T-cell (primary cell): ENCODE measurements around the gene SGTB. TPM values are rescaled to one million over a fixed set of nuclear protein-coding genes. Genes with fewer than 3 reads are reported as not detected.

Experiments
- ATAC-seq, 4 experiments: fragments of 200-7000 bp in 3 of 4; fragments of 150-1000 bp in 1 of 4; cut with Tn5 transposase; replicated peaks in 1 of 4; 1 replicate in 3 of 4; 2 replicates in 1 of 4; pipeline ENCODE4 v1.10.0; 2021; ENCODE audit warnings: moderate library complexity in 3 of 4, mild to moderate bottlenecking in 2 of 4, moderate number of reproducible peaks in 1 of 4
- CTCF ChIA-PET, 2 donors: fragments of 300-600 bp; sonication (Branson Sonifier 250); formaldehyde crosslinking; loops; one replicate each; lab custom pipeline; 2022; ENCODE audit warnings: antibody characterized with exemption in 2 of 2; lab: Charles Lee
- POLR2A ChIA-PET, 2 donors: fragments of 300-600 bp; sonication (Branson Sonifier 250); formaldehyde crosslinking; loops; one replicate each; lab custom pipeline; 2022; ENCODE audit warnings: antibody characterized with exemption in 2 of 2; lab: Charles Lee
- DNase-seq, 35 experiments: peaks; one replicate each; pipeline versions ENCODE4 v3.0.0 to v3.0.0-alpha.2; 2013 to 2023
- H3K27ac ChIP-seq: one replicate; pipeline ENCODE4 v1.5.1; 2013; ENCODE audit warnings: low read length
- H3K27me3 ChIP-seq, 2 experiments: replicated peaks in 1 of 2; 1 replicate in 1 of 2; 2 replicates in 1 of 2; pipeline versions ENCODE4 v1.6.1 to v1.7.0; 2013; ENCODE audit warnings: low read length in 1 of 2, mixed read lengths in 1 of 2; ENCODE audit not compliant: control insufficient read depth in 2 of 2, insufficient read depth in 2 of 2; ENCODE audit errors: extremely low read depth in 1 of 2
- H3K36me3 ChIP-seq, 2 donors: 1 replicate in 1 of 2; 2 replicates in 1 of 2; pipeline versions ENCODE4 v1.6.1 to v1.7.0; 2013; ENCODE audit warnings: low read length in 1 of 2; ENCODE audit not compliant: control insufficient read depth in 2 of 2, insufficient read depth in 1 of 2; ENCODE audit errors: extremely low read depth in 1 of 2
- H3K4me1 ChIP-seq, 2 experiments: 1 replicate in 1 of 2; 2 replicates in 1 of 2; pipeline versions ENCODE4 v1.6.1 to v1.7.0; 2013; ENCODE audit warnings: low read length in 2 of 2, mixed read lengths in 1 of 2; ENCODE audit not compliant: insufficient read depth in 2 of 2, control insufficient read depth in 1 of 2; ENCODE audit errors: extremely low read depth in 1 of 2
- H3K4me3 ChIP-seq, 2 donors: 1 replicate in 1 of 2; 2 replicates in 1 of 2; pipeline versions ENCODE4 v1.5.1 to v1.7.0; 2013; ENCODE audit warnings: mild to moderate bottlenecking in 2 of 2, low read length in 1 of 2, moderate library complexity in 1 of 2; ENCODE audit not compliant: control insufficient read depth in 1 of 2; ENCODE audit errors: extremely low read depth in 1 of 2
- H3K9me3 ChIP-seq: 2 replicates; pipeline ENCODE4 v1.7.0; 2013
- H3K27ac Mint-ChIP-seq, 2 donors: one replicate each; pipeline ENCODE4 v1.8.0; 2020 to 2021; ENCODE audit warnings: mild to moderate bottlenecking in 2 of 2, mixed read lengths in 2 of 2
- H3K27me3 Mint-ChIP-seq, 2 donors: one replicate each; pipeline ENCODE4 v1.8.0; 2021 to 2022; ENCODE audit warnings: mixed read lengths in 2 of 2
- H3K36me3 Mint-ChIP-seq: one replicate; pipeline ENCODE4 v1.8.0; 2021; ENCODE audit warnings: mixed read lengths
- H3K4me1 Mint-ChIP-seq, 3 donors: one replicate each; pipeline ENCODE4 v1.8.0; 2020 to 2022; ENCODE audit warnings: mixed read lengths in 3 of 3, mild to moderate bottlenecking in 1 of 3
- H3K4me3 Mint-ChIP-seq, 3 donors: one replicate each; pipeline ENCODE4 v1.8.0; 2020 to 2022; ENCODE audit warnings: mild to moderate bottlenecking in 3 of 3, mixed read lengths in 3 of 3, moderate library complexity in 3 of 3
- H3K9me3 Mint-ChIP-seq, 3 donors: one replicate each; pipeline ENCODE4 v1.8.0; 2020 to 2022; ENCODE audit warnings: mixed read lengths in 3 of 3
- WGBS: methylation state at CpG from one replicate; pipeline ENCODE4 v1.1.5; 2013; ENCODE audit warnings: missing lambda C conversion rate; ENCODE audit not compliant: insufficient coverage; 5-methylcytosine and 5-hydroxymethylcytosine counted together
- total RNA-seq, 35 experiments: library from RNA in 6 of 35; stranded (reverse) in 6 of 35; fragments of 120-200 nt in 1 of 35; gene quantifications; one replicate each; pipeline versions ENCODE4 v1.2.1 to v1.2.4 and lab custom pipeline; 2013 to 2026

Gene SGTB
- total RNA-seq, 5 donors from 2014 or later (not counting 1 experiment from before 2014, with no cell fraction given) = 28.7 to 60.1 (median 35.0) TPM

DNA sequence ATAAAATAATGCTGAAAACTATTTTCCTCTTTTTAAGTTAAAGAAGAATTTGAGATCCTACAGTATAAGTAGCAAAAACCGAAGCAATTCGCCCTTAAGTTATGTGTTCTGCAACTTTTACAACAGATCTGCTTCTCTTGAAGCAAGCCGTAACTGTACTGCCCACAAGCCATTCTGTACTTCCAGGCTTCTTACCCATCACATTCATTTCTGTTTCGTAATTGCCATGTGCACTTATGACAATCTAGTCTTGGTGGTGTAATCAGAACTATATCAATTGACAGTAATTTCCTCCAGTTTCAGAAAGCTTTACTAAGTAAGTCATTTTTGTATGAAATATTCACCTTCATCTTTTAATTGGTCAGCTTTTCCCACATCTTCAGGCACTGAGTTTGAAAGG, 13.8 kb downstream of the SGTB start:
- Histone ChIP-seq H3K27me3 (no peaks in the 10 kb centered on the region), H3K27ac (no peak overlapping the region), H3K36me3 (peaks cover 0 to 62% of the 10 kb centered on the region in 2 donors), H3K4me3 (no peak overlapping the region), H3K4me1 (peaks cover 0 to 2% of the 10 kb centered on the region in 2 experiments), H3K9me3 (no peaks in the 10 kb centered on the region)
- Mint-ChIP-seq H3K9me3 (no peaks in the 10 kb centered on the region), H3K4me1 (peaks cover 12 to 25% (median 24%) of the 10 kb centered on the region in 3 donors), H3K4me3 (no peak overlapping the region), H3K27ac (no peak overlapping the region), H3K36me3 (peaks cover 33% of the 10 kb centered on the region), H3K27me3 (no peaks in the 10 kb centered on the region)
- ChIA-PET CTCF (interaction anchor here in 1 of 2 donors (0.6 to 0.8 kb wide), 2 partner anchors 13 to 1157 kb away, joined by 3 to 5 read pairs; no protein-coding TSS in a partner anchor), POLR2A (interaction anchor here in 1 of 2 donors (0.6 kb wide), 1 partner anchor 12 kb away, joined by 4 read pairs; no protein-coding TSS in a partner anchor)
- ATAC-seq = no peak
- no peak for DNase-seq
- WGBS = 100% methylated on average over 2 of the region's 4 CpGs

DNA sequence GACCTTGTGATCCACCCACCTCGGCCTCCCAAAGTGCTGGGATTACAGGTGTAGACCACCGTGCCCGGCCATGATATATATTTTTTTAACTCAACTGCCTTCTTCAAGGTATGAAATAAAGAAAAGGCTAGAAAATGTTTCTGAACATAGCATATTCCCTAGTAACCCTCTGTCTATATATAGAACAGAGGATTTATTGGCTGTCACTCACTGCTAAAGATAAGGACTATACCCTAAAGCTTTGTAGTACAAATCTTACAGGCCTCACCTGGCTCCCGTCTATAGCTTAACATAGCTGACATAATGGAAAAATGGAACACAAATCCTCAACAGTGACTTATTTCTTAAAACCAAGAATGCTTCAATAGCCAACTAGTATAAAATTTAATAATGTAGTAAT, 14.2 kb downstream of the SGTB start:
- CTCF ChIA-PET = interaction anchor here in 1 of 2 donors (0.6 to 0.8 kb wide), 2 partner anchors 12 to 1157 kb away, joined by 3 to 5 read pairs; no protein-coding TSS in a partner anchor
- H3K27me3 ChIP-seq = no peaks in the 10 kb centered on the region
- Mint-ChIP-seq H3K27me3 (no peaks in the 10 kb centered on the region), H3K9me3 (no peaks in the 10 kb centered on the region), H3K4me1 (peaks cover 12 to 22% (median 22%) of the 10 kb centered on the region in 3 donors), H3K36me3 (peaks cover 38% of the 10 kb centered on the region), H3K4me3 (no peak overlapping the region), H3K27ac (no peak overlapping the region)
- no CpG with 5 or more reads among the region's 4 CpGs for WGBS
- DNase-seq = no peak
- peaks cover 0 to 66% of the 10 kb centered on the region in 2 donors for H3K36me3 ChIP-seq
- POLR2A ChIA-PET = interaction anchor here in 1 of 2 donors (0.6 kb wide), 1 partner anchor 12 kb away, joined by 4 read pairs; no protein-coding TSS in a partner anchor
- H3K9me3 ChIP-seq = no peaks in the 10 kb centered on the region
- H3K4me1 ChIP-seq = peaks cover 0 to 2% of the 10 kb centered on the region in 2 experiments
- no peak overlapping the region for H3K4me3 ChIP-seq
- no peak overlapping the region for H3K27ac ChIP-seq
- no peak for ATAC-seq

DNA sequence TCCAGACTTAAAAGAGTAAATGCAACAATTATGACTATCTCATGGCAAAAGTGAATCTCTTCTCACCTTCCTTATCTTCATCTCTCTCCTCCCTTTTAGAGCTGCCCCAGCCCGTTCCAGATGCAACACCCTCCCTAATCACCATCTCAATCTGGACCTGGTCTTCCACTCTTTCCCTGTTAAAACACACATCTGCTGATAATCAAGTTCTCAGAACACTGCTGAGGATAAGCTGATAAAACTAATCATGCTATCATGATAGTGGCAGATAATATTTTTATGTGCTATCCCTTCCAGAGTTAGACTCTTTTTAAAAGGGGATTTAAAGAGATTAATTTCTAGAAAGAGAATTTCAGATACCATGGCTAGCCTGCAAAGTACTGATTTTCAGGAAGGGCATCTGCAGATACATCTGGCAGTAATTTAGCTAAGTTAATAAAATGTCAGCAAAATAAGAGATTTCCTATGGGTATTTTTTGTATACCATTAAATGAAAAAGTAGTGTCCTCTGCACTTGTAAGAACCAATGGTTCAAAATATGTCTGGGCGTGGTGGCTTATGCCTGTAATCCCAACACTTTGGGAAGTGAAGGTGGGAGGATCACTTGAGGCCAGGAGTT, 17.2 kb downstream of the SGTB start:
- POLR2A ChIA-PET = interaction anchor here in 1 of 2 donors (0.7 kb wide), 2 partner anchors 9 to 54 kb away, joined by 4 to 5 read pairs; no protein-coding TSS in a partner anchor
- Histone ChIP-seq H3K36me3 (peaks cover 0 to 55% of the 10 kb centered on the region in 2 donors), H3K4me1 (peaks cover 0 to 2% of the 10 kb centered on the region in 2 experiments), H3K9me3 (no peaks in the 10 kb centered on the region), H3K4me3 (no peak overlapping the region), H3K27ac (no peak overlapping the region), H3K27me3 (no peaks in the 10 kb centered on the region)
- H3K4me1 Mint-ChIP-seq = peaks cover 4 to 12% (median 5%) of the 10 kb centered on the region in 3 donors
- ATAC-seq (no peak), DNase-seq (no peak)
- no peaks in the 10 kb centered on the region for H3K9me3 Mint-ChIP-seq
- no peaks in the 10 kb centered on the region for H3K27me3 Mint-ChIP-seq
- peaks cover 30% of the 10 kb centered on the region for H3K36me3 Mint-ChIP-seq
- CTCF ChIA-PET = no interaction called here
- H3K27ac Mint-ChIP-seq = no peak overlapping the region
- H3K4me3 Mint-ChIP-seq = no peak overlapping the region
- WGBS = 83% methylated on average over 1 of the region's 2 CpGs

DNA sequence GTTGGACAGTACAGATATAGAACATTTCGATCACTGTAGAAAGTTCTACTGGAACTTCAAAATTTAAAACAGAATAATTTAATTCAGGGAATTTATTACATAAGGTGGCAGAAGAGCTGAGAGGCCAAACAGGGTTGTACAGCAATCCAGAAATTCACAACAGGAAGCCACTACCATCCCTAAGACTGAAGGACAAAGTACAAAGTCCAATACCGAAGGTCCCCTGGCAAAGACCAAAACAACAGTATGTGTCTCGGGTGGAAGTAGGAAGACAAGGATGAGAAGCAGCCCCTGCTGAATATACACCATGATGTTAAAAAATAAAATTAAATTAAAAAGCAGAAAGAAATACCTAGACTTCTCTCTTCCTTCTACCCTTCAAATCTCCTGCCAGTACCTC, 19.9 kb downstream of the SGTB start:
- H3K4me1 ChIP-seq = peaks cover 0 to 2% of the 10 kb centered on the region in 2 experiments
- no peak overlapping the region for H3K4me3 Mint-ChIP-seq
- H3K27me3 ChIP-seq = no peaks in the 10 kb centered on the region
- H3K9me3 Mint-ChIP-seq = no peaks in the 10 kb centered on the region
- peaks cover 15 to 21% (median 18%) of the 10 kb centered on the region in 3 donors for H3K4me1 Mint-ChIP-seq
- no peak overlapping the region for H3K27ac Mint-ChIP-seq
- H3K27me3 Mint-ChIP-seq = no peaks in the 10 kb centered on the region
- ATAC-seq (no peak), DNase-seq (no peak)
- peaks cover 0 to 56% of the 10 kb centered on the region in 2 donors for H3K36me3 ChIP-seq
- H3K4me3 ChIP-seq = no peak overlapping the region
- ChIA-PET CTCF (no interaction called here), POLR2A (interaction anchor here in 1 of 2 donors (0.6 kb wide), 1 partner anchor 1008 kb away, joined by 3 read pairs; no protein-coding TSS in a partner anchor)
- H3K9me3 ChIP-seq = no peaks in the 10 kb centered on the region
- WGBS = no CpG with 5 or more reads among the region's 3 CpGs
- peaks cover 41% of the 10 kb centered on the region for H3K36me3 Mint-ChIP-seq
- H3K27ac ChIP-seq = no peak overlapping the region

DNA sequence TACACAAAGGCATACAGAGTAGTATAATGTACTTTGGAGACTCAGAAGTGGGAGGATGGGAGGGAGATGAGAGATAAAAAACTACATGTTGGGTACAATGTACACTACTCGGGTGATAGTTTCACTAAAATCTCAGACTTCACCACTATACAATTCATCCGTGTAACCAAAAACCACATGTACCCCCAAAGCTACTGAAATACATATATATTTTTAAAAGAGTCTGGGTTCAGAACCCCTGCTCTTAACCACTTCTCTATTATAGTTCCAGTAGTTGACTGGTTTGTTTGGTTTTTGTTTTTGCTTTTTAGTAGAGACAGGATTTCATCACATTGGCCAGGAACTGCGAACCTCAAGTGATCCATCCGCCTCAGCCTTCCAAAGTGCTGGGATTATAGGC, 22.6 kb downstream of the SGTB start:
- peaks cover 10 to 16% (median 13%) of the 10 kb centered on the region in 3 donors for H3K4me1 Mint-ChIP-seq
- no peaks in the 10 kb centered on the region for H3K9me3 ChIP-seq
- H3K27ac Mint-ChIP-seq = no peak overlapping the region
- H3K4me3 ChIP-seq = no peak overlapping the region
- no peaks in the 10 kb centered on the region for H3K27me3 ChIP-seq
- H3K27ac ChIP-seq = no peak overlapping the region
- no CpG with 5 or more reads among the region's 4 CpGs for WGBS
- no peak for DNase-seq
- no peaks in the 10 kb centered on the region for H3K4me1 ChIP-seq
- H3K4me3 Mint-ChIP-seq = no peak overlapping the region
- H3K27me3 Mint-ChIP-seq = no peaks in the 10 kb centered on the region
- peaks cover 35% of the 10 kb centered on the region for H3K36me3 Mint-ChIP-seq
- POLR2A ChIA-PET = no interaction called here
- ATAC-seq = no peak
- H3K9me3 Mint-ChIP-seq = no peaks in the 10 kb centered on the region
- CTCF ChIA-PET = interaction anchor here in 1 of 2 donors (0.6 kb wide), 1 partner anchor 68 kb away, joined by 3 read pairs; no protein-coding TSS in a partner anchor
- peaks cover 0 to 67% of the 10 kb centered on the region in 2 donors for H3K36me3 ChIP-seq

DNA sequence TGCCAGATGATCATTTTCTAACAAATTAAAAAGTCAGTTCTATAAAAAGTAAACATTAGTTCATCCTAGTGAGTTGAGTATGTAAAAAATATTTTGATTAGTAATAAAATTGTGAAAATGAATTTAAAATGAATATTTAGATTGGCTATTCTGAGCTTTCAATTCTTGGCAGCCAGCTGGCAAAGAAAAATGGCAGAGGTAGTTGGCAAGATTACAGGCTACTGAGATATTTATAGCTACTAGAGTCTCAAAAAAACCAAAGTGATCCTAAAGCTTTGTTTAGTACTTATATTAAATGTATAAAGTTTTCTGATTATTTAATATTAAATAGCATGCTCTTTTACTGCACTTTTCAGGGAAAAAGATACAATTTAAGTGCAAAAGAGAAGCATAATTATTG, 25.0 kb downstream of the SGTB start:
- Histone ChIP-seq H3K36me3 (peaks cover 0 to 56% of the 10 kb centered on the region in 2 donors), H3K4me3 (no peak overlapping the region), H3K4me1 (no peaks in the 10 kb centered on the region), H3K9me3 (no peaks in the 10 kb centered on the region), H3K27ac (no peak overlapping the region), H3K27me3 (no peaks in the 10 kb centered on the region)
- DNase-seq = no peak
- CTCF ChIA-PET = interaction anchor here in 1 of 2 donors (0.6 to 1.2 kb wide), 2 partner anchors 24 to 55 kb away, joined by 3 to 4 read pairs; no protein-coding TSS in a partner anchor
- Mint-ChIP-seq H3K4me1 (peaks cover 16 to 22% (median 18%) of the 10 kb centered on the region in 3 donors), H3K9me3 (no peaks in the 10 kb centered on the region), H3K4me3 (no peak overlapping the region), H3K27ac (no peak overlapping the region), H3K27me3 (no peaks in the 10 kb centered on the region), H3K36me3 (peaks cover 32% of the 10 kb centered on the region)
- no peak for ATAC-seq
- POLR2A ChIA-PET = no interaction called here
